GM18517 (cell line): ENCODE results near the gene MEF2A.

Experiments used
- ATAC-seq: cut with Tn5 transposase; IDR thresholded peaks from one replicate; pipeline ENCODE4 v1.9.1; 2021; ENCODE audit warnings: mild to moderate bottlenecking, moderate library complexity; ENCODE audit not compliant: unreplicated experiment

The MEF2A gene

GRCh38 chr15:99562238-99562637 lies 3.5 kb upstream of the MEF2A start:
- ATAC-seq: no peak

GRCh38 chr15:99564221-99565048 lies 1.3 kb upstream of the MEF2A start:
- peak; percentile 39 for ATAC-seq

- ATAC-seq: peak; percentile 38
Observed at GRCh38 chr15:99565049-99565298, 810 bp upstream of the MEF2A start.

- ATAC-seq: no peak
Observed at GRCh38 chr15:99566157-99566897, 543 bp downstream of the MEF2A start.

- no peak for ATAC-seq
Observed at GRCh38 chr15:99568625-99569352, 3.0 kb downstream of the MEF2A start.

GRCh38 chr15:99571299-99571698 lies 5.5 kb downstream of the MEF2A start:
- no peak for ATAC-seq

- no peak for ATAC-seq
Observed at GRCh38 chr15:99574048-99574447, 8.3 kb downstream of the MEF2A start.

- ATAC-seq: no peak
Observed at GRCh38 chr15:99574502-99574901, 8.7 kb downstream of the MEF2A start.

GRCh38 chr15:99578809-99579208 lies 13.0 kb downstream of the MEF2A start:
- no peak for ATAC-seq

- ATAC-seq: no peak
Observed at GRCh38 chr15:99580076-99580475, 14.3 kb downstream of the MEF2A start.

- no peak for ATAC-seq
Observed at GRCh38 chr15:99582508-99582960, 16.8 kb downstream of the MEF2A start.

- no peak for ATAC-seq
Observed at GRCh38 chr15:99584081-99584600, 18.4 kb downstream of the MEF2A start.

GRCh38 chr15:99586121-99586520 lies 20.3 kb downstream of the MEF2A start:
- no peak for ATAC-seq

GRCh38 chr15:99589801-99590200 lies 24.0 kb downstream of the MEF2A start:
- no peak for ATAC-seq

- peak; percentile 70 for ATAC-seq
Observed at GRCh38 chr15:99590913-99591646, 25.3 kb downstream of the MEF2A start.

GRCh38 chr15:99592145-99592791 lies 26.5 kb downstream of the MEF2A start:
- no peak for ATAC-seq

GRCh38 chr15:99593070-99593469 lies 27.3 kb downstream of the MEF2A start:
- ATAC-seq: no peak

GRCh38 chr15:99594916-99595315 lies 29.1 kb downstream of the MEF2A start:
- ATAC-seq: no peak

- ATAC-seq: no peak
Observed at GRCh38 chr15:99598296-99598695, 32.5 kb downstream of the MEF2A start.

GRCh38 chr15:99603828-99604227 lies 38.0 kb downstream of the MEF2A start:
- ATAC-seq: no peak
